Neutrophil (primary cell): Measurements from ENCODE around the gene NXN.

Experiments used
- H3K27ac ChIP-seq: fragments of 200-600 bp; sonication (generic); 2 replicates; pipeline ENCODE4 v1.5.1; 2016; ENCODE audit warnings: mild to moderate bottlenecking, moderate library complexity
- H3K27me3 ChIP-seq: fragments of 200-600 bp; sonication (generic); 2 replicates; pipeline ENCODE4 v1.6.0; 2016; ENCODE audit warnings: mild to moderate bottlenecking
- H3K36me3 ChIP-seq: fragments of 200-600 bp; sonication (generic); 2 replicates; pipeline ENCODE4 v1.5.1; 2017
- H3K4me1 ChIP-seq, 2 experiments: fragments of 200-600 bp in 1 of 2; sonication (generic) in 1 of 2; 1 replicate in 1 of 2; 2 replicates in 1 of 2; pipeline versions ENCODE4 v1.5.1 to v1.6.1; 2013 to 2016; ENCODE audit warnings: low read depth in 1 of 2, low read length in 1 of 2, mild to moderate bottlenecking in 1 of 2, moderate library complexity in 1 of 2; ENCODE audit not compliant: control insufficient read depth in 1 of 2, insufficient read depth in 1 of 2
- H3K4me3 ChIP-seq, 2 experiments: fragments of 200-600 bp in 1 of 2; sonication (generic) in 1 of 2; 1 replicate in 1 of 2; 2 replicates in 1 of 2; pipeline ENCODE4 v1.5.1; 2013 to 2016; ENCODE audit warnings: low read depth in 1 of 2, low read length in 1 of 2, mild to moderate bottlenecking in 1 of 2, moderate library complexity in 1 of 2
- H3K9me3 ChIP-seq: fragments of 200-600 bp; sonication (generic); 2 replicates; pipeline ENCODE4 v1.5.1; 2016
- TF ChIP-seq, protein P1 (sequence below): fragments of 200-600 bp; sonication (generic); IDR thresholded peaks from 2 replicates; pipeline ENCODE4 v1.5.1; 2016; ENCODE audit warnings: antibody characterized with exemption

The NXN gene

DNA sequence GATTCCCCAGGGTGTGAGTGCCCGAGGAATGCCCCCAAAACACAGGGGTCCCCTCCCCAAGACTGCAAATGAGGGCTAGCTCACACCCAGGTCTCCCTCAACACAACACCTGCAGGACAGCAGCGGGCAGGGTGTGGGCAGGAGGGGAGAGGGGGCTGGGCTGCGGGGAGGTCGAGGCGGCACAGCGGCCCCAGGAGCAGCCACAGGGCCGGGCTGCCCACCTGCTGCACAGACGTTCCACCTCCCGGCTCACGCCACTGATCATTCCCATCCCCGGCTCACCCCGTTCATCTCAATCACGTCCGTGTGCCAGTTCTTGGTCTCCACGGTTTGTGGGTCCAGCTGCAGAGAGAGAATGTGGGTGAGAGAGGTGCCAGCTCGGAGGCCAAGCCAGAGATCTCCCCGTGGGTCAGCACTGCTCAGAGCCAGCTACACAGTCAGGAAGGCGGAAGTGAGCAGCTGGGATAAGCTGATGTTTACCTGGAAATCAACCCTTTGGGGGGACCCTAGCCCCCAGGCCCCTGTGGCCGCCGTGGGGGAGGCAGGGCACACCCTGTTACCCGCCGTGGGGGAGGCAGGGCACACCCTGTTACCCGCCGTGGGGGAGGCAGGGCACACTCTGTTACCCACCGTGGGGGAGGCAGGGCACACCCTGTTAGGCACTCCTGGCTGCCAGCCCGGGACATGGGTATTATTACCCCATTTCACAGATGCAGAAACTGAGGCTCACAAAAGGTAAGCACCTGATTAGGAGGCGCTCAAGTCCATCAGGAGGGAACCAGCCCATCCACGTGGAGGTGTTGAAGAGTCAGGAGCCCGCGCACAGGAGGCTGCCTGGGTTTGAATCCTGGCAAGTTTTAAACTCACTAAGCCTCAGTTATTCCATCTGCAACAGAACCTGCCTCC is 33.5 kb upstream of the NXN start:
- TF ChIP-seq, protein P1, sequence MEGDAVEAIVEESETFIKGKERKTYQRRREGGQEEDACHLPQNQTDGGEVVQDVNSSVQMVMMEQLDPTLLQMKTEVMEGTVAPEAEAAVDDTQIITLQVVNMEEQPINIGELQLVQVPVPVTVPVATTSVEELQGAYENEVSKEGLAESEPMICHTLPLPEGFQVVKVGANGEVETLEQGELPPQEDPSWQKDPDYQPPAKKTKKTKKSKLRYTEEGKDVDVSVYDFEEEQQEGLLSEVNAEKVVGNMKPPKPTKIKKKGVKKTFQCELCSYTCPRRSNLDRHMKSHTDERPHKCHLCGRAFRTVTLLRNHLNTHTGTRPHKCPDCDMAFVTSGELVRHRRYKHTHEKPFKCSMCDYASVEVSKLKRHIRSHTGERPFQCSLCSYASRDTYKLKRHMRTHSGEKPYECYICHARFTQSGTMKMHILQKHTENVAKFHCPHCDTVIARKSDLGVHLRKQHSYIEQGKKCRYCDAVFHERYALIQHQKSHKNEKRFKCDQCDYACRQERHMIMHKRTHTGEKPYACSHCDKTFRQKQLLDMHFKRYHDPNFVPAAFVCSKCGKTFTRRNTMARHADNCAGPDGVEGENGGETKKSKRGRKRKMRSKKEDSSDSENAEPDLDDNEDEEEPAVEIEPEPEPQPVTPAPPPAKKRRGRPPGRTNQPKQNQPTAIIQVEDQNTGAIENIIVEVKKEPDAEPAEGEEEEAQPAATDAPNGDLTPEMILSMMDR, result no peak
- H3K27ac ChIP-seq, result no peak overlapping the region
- H3K4me1 ChIP-seq, result no peaks in the 10 kb centered on the region
- peaks cover 57% of the 10 kb centered on the region for H3K36me3 ChIP-seq
- no peak overlapping the region for H3K4me3 ChIP-seq
- H3K9me3 ChIP-seq, result no peaks in the 10 kb centered on the region
- no peaks in the 10 kb centered on the region for H3K27me3 ChIP-seq

DNA sequence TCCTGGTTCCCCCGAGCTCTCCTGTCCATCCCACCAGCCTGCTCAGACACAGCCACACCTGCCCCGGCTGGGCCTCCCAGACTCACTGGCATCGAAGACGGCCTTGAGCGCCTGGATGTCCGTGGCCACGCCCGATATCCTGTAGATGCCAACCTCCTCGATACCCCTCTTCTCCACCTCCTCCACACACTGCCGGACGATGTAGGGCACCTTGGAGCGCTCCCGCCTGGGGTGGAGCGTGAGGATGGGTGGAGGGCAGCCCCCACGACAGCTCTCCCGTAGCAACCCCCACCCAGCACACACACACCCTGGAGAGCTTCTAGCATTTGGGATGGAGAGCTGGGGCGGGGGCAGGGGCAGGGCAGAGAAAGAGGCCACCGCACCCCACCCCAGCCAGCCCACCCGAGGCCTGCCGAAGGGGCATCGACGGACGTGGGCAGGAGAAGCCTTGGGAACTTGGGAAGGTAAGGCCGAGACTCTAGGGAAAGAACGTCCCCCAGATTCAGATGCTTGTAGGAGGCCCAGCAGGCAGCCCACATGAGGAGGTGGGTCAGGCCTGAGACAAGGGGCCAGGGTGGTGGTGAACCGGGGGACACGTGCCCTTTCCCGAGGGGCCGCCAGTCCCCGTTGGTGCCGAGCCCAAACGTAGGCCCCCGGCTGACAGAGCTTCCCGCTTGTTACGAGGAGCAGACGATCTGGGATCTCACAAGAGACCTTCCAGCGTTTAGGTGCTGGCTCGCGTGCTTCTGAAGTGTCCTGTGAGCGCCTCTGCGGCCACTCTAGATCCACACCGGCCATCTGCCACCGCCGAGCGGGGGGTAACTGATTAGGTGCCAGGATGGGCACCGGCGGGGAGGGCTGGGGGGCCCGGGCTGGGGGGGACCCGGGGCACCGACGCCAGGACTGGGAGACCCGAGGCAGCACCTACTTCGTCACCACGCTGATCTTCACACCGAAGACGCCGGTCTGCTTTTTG is 32.5 kb upstream of the NXN start:
- Histone ChIP-seq H3K27me3 (no peaks in the 10 kb centered on the region), H3K4me1 (no peaks in the 10 kb centered on the region), H3K36me3 (peaks cover 67% of the 10 kb centered on the region), H3K9me3 (no peaks in the 10 kb centered on the region), H3K27ac (no peak overlapping the region), H3K4me3 (no peak overlapping the region)
- TF ChIP-seq, protein P1, result no peak

DNA sequence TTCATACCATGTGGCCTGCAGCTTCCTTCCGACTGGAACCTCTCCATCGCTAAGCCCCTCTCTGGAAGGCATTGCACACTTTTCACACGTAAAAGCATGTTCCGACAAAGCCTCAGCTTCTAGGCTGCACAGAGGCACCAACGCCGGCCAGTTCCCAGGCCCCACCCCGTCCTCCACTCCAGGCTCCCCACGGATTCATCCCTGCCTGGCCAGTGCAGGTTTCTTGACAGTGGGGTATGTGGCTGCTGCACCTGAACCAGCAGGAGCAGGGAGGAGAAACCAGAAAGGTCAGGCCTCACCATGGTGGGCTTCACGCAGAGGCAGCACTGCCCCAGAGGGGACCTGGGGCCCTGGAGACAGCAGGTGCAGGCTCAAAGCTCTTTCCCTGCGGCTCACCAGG is 31.6 kb upstream of the NXN start:
- Histone ChIP-seq H3K4me1 (no peaks in the 10 kb centered on the region), H3K9me3 (no peaks in the 10 kb centered on the region), H3K27ac (no peak overlapping the region), H3K36me3 (peaks cover 74% of the 10 kb centered on the region), H3K27me3 (no peaks in the 10 kb centered on the region), H3K4me3 (no peak overlapping the region)
- TF ChIP-seq, protein P1, result no peak

DNA sequence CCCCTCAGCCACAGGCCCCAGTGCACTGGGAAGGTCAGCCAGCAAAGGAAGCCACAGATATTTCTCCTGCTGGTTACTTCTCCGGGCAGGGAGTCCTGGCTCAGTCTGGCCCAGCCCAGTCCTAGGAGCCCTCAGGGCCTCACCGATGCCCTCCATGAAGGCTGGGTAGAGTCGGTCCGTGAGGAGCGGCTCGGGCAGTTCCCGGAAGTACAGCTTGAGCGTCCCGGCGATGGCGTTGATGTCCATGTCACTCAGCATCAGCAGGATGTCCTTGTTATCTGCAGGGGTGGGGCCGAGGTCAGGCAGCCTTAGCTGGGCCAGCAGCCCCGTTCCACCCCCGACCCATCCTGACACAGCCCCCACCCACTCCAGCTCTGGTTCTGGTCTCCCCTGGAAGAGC is 31.0 kb upstream of the NXN start:
- TF ChIP-seq, protein P1, result no peak
- Histone ChIP-seq H3K4me1 (no peaks in the 10 kb centered on the region), H3K36me3 (peaks cover 80% of the 10 kb centered on the region), H3K9me3 (no peaks in the 10 kb centered on the region), H3K4me3 (no peak overlapping the region), H3K27me3 (no peaks in the 10 kb centered on the region), H3K27ac (no peak overlapping the region)

DNA sequence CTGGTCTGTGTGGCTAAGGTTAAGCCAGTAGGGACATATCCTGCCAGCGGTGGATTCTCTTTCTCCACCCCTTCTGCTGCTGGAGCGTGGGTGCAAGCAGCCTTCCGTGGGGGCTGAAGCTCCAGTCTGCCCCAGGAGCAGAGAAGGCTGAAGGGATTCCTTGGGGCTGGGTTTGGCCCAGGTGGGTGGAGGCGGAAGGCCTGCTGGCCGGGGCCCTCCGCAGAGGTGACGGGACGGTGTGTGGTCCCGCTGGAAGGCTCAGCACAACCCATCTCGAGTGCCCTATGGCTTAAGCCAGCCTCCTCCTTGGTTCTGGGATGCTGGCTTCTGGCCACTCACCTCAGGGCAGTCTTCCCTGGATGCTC is 30.5 kb upstream of the NXN start:
- H3K27ac ChIP-seq, result no peak overlapping the region
- H3K9me3 ChIP-seq, result no peaks in the 10 kb centered on the region
- H3K27me3 ChIP-seq, result no peaks in the 10 kb centered on the region
- TF ChIP-seq, protein P1, result no peak
- H3K4me3 ChIP-seq, result no peak overlapping the region
- H3K4me1 ChIP-seq, result no peaks in the 10 kb centered on the region
- H3K36me3 ChIP-seq, result peaks cover 85% of the 10 kb centered on the region
